SH-SY5Y (cell line): ENCODE data around the gene LRP4.

Experiments used
- GATA2 ChIP-seq: IDR thresholded peaks from 2 replicates; pipeline ENCODE4 v1.6.1; 2011; ENCODE audit warnings: mild to moderate bottlenecking, low read depth, low read length
- GATA3 ChIP-seq: IDR thresholded peaks from 2 replicates; pipeline ENCODE4 v1.6.1; 2011; ENCODE audit warnings: low read depth, mild to moderate bottlenecking, low read length, moderate library complexity

- TF ChIP-seq GATA2 (no peak), GATA3 (no peak)
These were observed 91.9 kb downstream of the LRP4 start for GRCh38 chr11:46826310-46827044.
